ENCODE measurements around the gene ZNF594. TPM values are rescaled to one million over a fixed set of nuclear protein-coding genes. Genes with fewer than 3 reads are reported as not detected.
A peak's percentile ranks its signal among the peaks of the same experiment; 100 is the strongest.
"Not testable (repeated sequence)": the region's sequence is repeated elsewhere in the genome, so short reads cannot be mapped to it uniquely, and the experiment has no call there.

ZNF594 gene
- total RNA-seq, 2 donors from 2014 or later = 4.7 to 4.8 TPM

- Histone ChIP-seq H3K36me3 (no peaks in the 10 kb centered on the region), H3K4me1 (no peaks in the 10 kb centered on the region), H3K27me3 (no peaks in the 10 kb centered on the region), H3K27ac (no peak overlapping the region), H3K9me3 (no peaks in the 10 kb centered on the region), H3K4me3 (no peak overlapping the region)
- TF ChIP-seq CTCF (IDR thresholded peaks at IDR 0.05) = no peak
- DNase-seq (ENCODE audit: low spot score) = peak; percentile 50
Observed at GRCh38 chr17:5135726-5136579, 55.7 kb downstream of the ZNF594 start.

- H3K36me3 ChIP-seq; H3K27me3 ChIP-seq; H3K27ac ChIP-seq; H3K4me3 ChIP-seq; H3K4me1 ChIP-seq; H3K9me3 ChIP-seq; DNase-seq (ENCODE audit: low spot score): not testable (repeated sequence)
Observed at GRCh38 chr17:5135131-5135712, 56.4 kb downstream of the ZNF594 start.

- DNase-seq (ENCODE audit: low spot score) = peak; percentile 11
- H3K4me1 ChIP-seq, H3K4me3 ChIP-seq, H3K36me3 ChIP-seq, H3K9me3 ChIP-seq, H3K27ac ChIP-seq, H3K27me3 ChIP-seq: not testable (repeated sequence)
Observed at GRCh38 chr17:5134571-5134970, 57.1 kb downstream of the ZNF594 start.

- not testable (repeated sequence) for H3K4me3 ChIP-seq, H3K27ac ChIP-seq, H3K9me3 ChIP-seq, H3K4me1 ChIP-seq, H3K36me3 ChIP-seq, H3K27me3 ChIP-seq
- DNase-seq (ENCODE audit: low spot score) = peak; percentile 48
Observed at GRCh38 chr17:5133961-5134360, 57.7 kb downstream of the ZNF594 start.

- no peak overlapping the region for H3K27ac ChIP-seq
- no peak for TF ChIP-seq CTCF (IDR thresholded peaks at IDR 0.05)
- H3K4me3 ChIP-seq = no peak overlapping the region
- no peak for DNase-seq (ENCODE audit: low spot score)
- no peaks in the 10 kb centered on the region for H3K4me1 ChIP-seq
- no peaks in the 10 kb centered on the region for H3K27me3 ChIP-seq
- no peaks in the 10 kb centered on the region for H3K9me3 ChIP-seq
- no peaks in the 10 kb centered on the region for H3K36me3 ChIP-seq
Observed at GRCh38 chr17:5133311-5133710, 58.4 kb downstream of the ZNF594 start.

- peak; percentile 52 for DNase-seq (ENCODE audit: low spot score)
- not testable (repeated sequence) for H3K27ac ChIP-seq, H3K4me1 ChIP-seq, H3K27me3 ChIP-seq, H3K4me3 ChIP-seq, H3K36me3 ChIP-seq, H3K9me3 ChIP-seq
Observed at GRCh38 chr17:5132503-5133225, 59.0 kb downstream of the ZNF594 start.

- not testable (repeated sequence) for H3K4me1 ChIP-seq, H3K36me3 ChIP-seq, H3K4me3 ChIP-seq, H3K27ac ChIP-seq, H3K27me3 ChIP-seq, H3K9me3 ChIP-seq
- peak; percentile 28 for DNase-seq (ENCODE audit: low spot score)
Observed at GRCh38 chr17:5131799-5132502, 59.7 kb downstream of the ZNF594 start.

- Histone ChIP-seq H3K27me3 (no peaks in the 10 kb centered on the region), H3K4me3 (no peak overlapping the region), H3K27ac (no peak overlapping the region), H3K36me3 (no peaks in the 10 kb centered on the region), H3K9me3 (no peaks in the 10 kb centered on the region), H3K4me1 (no peaks in the 10 kb centered on the region)
- no peak for DNase-seq (ENCODE audit: low spot score)
- no peak for TF ChIP-seq CTCF (IDR thresholded peaks at IDR 0.05)
Observed at GRCh38 chr17:5131146-5131715, 60.4 kb downstream of the ZNF594 start.

GRCh38 chr17:5130687-5131086 is 61.0 kb downstream of the ZNF594 start:
- peak; percentile 36 for DNase-seq (ENCODE audit: low spot score)
- H3K27me3 ChIP-seq, H3K9me3 ChIP-seq, H3K4me1 ChIP-seq, H3K36me3 ChIP-seq, H3K27ac ChIP-seq, H3K4me3 ChIP-seq: not testable (repeated sequence)

GRCh38 chr17:5130261-5130660 is 61.4 kb downstream of the ZNF594 start:
- not testable (repeated sequence) for H3K36me3 ChIP-seq; DNase-seq (ENCODE audit: low spot score); H3K4me1 ChIP-seq; H3K27me3 ChIP-seq; H3K27ac ChIP-seq; H3K4me3 ChIP-seq; H3K9me3 ChIP-seq

GRCh38 chr17:5129770-5130169 is 61.9 kb downstream of the ZNF594 start:
- not testable (repeated sequence) for H3K36me3 ChIP-seq, H3K4me1 ChIP-seq, H3K9me3 ChIP-seq, H3K27ac ChIP-seq, H3K27me3 ChIP-seq, H3K4me3 ChIP-seq
- DNase-seq (ENCODE audit: low spot score) = peak; percentile 46
